D721Med (cell line): ENCODE data around the gene LDLRAD4.

Experiments used
- DNase-seq: peaks from one replicate; pipeline ENCODE4 v3.0.0; 2011; ENCODE audit warnings: low spot score; ENCODE audit not compliant: insufficient read length
- FAIRE-seq: peaks from 2 replicates; lab custom pipeline; 2011; peaks lifted over from hg19 to GRCh38; lab: Jason Lieb, UNC
- TF ChIP-seq, protein P1 (sequence below): IDR thresholded peaks from 2 replicates; pipeline ENCODE4 v1.5.1; 2012; ENCODE audit warnings: mild to moderate bottlenecking, control low read depth; ENCODE audit not compliant: insufficient read depth; ENCODE audit errors: missing control alignments

The LDLRAD4 gene

DNA sequence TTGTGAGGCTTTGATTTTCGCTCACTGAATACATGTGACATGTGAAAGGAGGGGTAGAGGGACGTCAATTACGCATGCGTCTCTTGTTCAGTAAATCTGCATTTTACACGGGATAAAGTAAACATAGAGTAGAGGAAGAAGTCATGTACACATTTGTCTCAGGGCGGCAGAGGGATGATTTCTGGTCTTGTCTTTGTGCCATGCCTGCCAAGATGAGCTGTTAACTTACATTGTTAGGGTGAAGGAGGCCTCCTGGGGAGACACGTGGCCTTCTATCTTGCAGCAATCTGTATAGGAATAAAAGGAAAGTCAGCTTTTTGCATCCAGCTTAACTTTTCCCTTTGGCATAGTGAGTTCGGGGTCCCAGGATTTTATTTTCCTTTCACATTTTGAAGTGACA lies 106.3 kb downstream of the LDLRAD4 start:
- FAIRE-seq (no peak), DNase-seq (no peak)
- TF ChIP-seq, protein P1, sequence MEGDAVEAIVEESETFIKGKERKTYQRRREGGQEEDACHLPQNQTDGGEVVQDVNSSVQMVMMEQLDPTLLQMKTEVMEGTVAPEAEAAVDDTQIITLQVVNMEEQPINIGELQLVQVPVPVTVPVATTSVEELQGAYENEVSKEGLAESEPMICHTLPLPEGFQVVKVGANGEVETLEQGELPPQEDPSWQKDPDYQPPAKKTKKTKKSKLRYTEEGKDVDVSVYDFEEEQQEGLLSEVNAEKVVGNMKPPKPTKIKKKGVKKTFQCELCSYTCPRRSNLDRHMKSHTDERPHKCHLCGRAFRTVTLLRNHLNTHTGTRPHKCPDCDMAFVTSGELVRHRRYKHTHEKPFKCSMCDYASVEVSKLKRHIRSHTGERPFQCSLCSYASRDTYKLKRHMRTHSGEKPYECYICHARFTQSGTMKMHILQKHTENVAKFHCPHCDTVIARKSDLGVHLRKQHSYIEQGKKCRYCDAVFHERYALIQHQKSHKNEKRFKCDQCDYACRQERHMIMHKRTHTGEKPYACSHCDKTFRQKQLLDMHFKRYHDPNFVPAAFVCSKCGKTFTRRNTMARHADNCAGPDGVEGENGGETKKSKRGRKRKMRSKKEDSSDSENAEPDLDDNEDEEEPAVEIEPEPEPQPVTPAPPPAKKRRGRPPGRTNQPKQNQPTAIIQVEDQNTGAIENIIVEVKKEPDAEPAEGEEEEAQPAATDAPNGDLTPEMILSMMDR, result no peak

DNA sequence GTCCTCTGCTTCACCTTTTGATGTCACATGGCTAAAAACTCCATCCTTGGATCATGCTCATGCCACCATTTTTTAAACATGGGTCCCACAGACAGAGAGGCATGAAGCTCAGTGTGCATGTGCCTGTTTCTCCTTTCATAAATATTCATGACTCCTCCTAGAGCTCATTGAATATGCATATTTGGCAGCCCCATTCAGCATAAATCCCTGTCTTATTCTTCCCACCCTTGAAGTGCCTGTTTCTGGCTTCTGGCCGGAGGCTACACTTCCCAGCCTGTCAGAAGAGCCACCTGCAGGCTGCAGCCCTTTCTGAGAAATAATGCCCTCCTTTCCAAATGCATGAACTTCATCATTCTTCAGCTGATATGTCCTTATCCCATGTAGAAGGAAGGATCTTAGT lies 109.7 kb downstream of the LDLRAD4 start:
- no peak for FAIRE-seq
- TF ChIP-seq, protein P1, result no peak

DNA sequence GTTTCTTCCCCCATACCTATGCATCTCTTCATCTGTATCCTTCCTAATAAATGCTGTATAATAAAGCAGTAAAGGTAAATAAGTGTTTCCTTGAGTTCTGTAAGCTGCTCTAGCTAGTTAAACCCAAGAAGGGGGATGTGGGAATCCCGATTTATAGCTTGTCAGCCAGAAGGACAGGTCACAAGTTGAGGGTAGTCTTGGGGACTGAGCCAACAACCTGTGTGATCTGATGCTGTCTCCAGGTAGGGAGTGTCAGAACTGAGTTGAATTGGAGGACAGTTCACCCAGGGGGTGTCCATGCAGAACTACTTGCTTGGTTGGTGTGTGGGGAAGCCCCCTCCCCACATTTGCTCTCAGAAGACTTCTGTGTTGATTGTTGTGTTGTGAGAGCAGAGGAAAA lies 112.4 kb downstream of the LDLRAD4 start:
- no peak for DNase-seq
- no peak for FAIRE-seq
- TF ChIP-seq, protein P1, result no peak

More for the DNA sequence above, 109.7 kb downstream of the LDLRAD4 start:
- no peak for DNase-seq

DNA sequence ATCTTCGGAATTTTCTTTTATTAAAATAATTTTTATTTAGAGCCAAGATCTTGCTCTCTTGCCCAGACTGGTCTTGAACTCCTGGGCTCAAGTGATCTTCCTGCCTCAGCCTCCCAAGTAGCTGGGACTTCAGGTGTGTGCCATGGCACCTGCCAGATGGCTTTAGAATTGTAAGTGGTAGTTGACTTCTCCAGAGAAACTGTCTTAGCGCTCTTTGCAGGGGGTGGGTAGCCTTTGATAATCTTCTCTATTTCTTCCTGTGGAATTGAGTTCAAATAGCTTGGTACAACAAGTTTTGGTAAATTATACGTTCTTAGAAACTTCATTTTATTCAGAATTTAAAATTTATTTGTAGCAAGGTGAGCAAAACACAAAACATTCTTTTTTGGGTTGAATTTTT lies 113.3 kb downstream of the LDLRAD4 start:
- DNase-seq (no peak), FAIRE-seq (no peak)
- TF ChIP-seq, protein P1, result no peak

DNA sequence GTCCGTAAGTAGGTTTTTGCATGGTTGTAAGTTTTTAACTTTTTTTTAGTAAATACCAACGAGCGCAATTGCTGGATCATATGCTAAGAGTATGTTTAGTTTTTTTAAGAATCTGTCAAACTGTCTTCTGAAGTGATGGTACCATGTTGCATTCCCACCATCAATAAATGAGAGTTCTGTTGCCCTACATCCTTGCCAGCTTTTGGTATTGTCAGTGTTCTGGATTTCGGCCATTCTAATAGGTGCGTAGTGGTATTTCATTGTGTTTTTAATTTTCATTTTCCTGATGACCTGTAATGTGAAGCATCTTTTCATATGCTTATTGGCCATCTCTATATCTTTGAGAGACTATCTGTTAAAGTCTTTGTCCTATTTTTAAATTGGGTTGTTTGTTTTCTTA lies 114.3 kb downstream of the LDLRAD4 start:
- TF ChIP-seq, protein P1, result no peak
- no peak for FAIRE-seq
- DNase-seq, result no peak

DNA sequence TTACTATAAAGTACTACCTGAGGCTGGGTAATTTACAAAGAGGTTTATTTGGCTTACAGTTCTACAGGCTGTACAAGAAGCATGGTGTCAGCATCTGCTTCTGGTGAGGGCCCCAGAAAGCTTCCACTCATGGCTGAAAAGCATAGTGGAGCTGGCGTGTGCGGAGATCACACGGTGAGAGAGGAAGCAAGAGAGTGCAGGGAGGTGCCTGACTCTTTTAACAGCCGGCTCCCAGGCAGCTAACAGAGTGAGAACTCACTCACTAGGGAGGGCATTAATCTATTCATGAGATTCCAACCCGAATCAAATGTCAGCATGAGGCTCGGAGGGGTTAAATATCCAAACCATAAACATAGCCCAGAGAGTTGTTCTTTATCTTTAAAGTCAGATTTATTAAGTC lies 117.3 kb downstream of the LDLRAD4 start:
- TF ChIP-seq, protein P1, result no peak
- no peak for FAIRE-seq
- DNase-seq, result no peak

DNA sequence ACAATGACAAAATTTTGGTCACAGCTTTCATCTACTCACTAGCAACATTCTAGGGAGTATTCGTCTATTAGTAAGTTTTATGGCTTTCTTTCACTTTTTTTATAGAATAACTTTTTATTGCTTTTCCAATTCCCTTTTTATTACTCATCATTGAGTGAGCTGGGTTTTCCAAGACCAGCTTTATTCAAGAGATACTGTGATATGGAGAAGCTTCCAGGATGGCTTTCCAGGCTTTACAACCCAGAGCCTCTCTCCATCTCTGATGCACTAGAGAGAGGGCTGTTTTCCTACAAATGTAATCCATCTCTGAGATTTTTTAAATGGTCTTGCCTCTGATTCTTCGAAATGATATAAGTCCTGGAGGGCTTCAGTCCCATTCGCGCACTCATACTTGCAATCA lies 118.3 kb downstream of the LDLRAD4 start:
- FAIRE-seq (no peak), DNase-seq (no peak)
- TF ChIP-seq, protein P1, result no peak
